Progenitor cell of endocrine pancreas (in vitro differentiated cells): ENCODE data around the gene ZBTB46. TPM values are rescaled to one million over a fixed set of nuclear protein-coding genes. Genes with fewer than 3 reads are reported as not detected.

Experiments used
- DNase-seq: peaks from one replicate; pipeline ENCODE4 v3.0.0; 2021; ENCODE audit warnings: low spot score; ENCODE audit not compliant: unreplicated experiment
- H3K27ac Mint-ChIP-seq: 2 replicates; pipeline ENCODE4 v1.8.0; 2021; ENCODE audit warnings: mild to moderate bottlenecking, moderate library complexity, mixed read lengths
- H3K27me3 Mint-ChIP-seq: 2 replicates; pipeline ENCODE4 v1.8.0; 2021; ENCODE audit warnings: mixed read lengths
- H3K36me3 Mint-ChIP-seq: 2 replicates; pipeline ENCODE4 v1.8.0; 2022; ENCODE audit warnings: mixed read lengths; ENCODE audit not compliant: insufficient read depth
- H3K4me1 Mint-ChIP-seq: 2 replicates; pipeline ENCODE4 v1.8.0; 2021; ENCODE audit warnings: low read depth, mixed read lengths
- H3K4me3 Mint-ChIP-seq: 2 replicates; pipeline ENCODE4 v1.8.0; 2021; ENCODE audit warnings: low read depth, mild to moderate bottlenecking, moderate library complexity, mixed read lengths
- H3K9me3 Mint-ChIP-seq: 2 replicates; pipeline ENCODE4 v1.8.0; 2021; ENCODE audit warnings: low read depth, mixed read lengths
- total RNA-seq: library from RNA; stranded (reverse); gene quantifications from 2 replicates; pipeline ENCODE4 v1.2.1, GENCODE V29; 2021
- TF ChIP-seq, protein P1 (sequence below): fragments of 200-600 bp; sonication (generic); IDR thresholded peaks from one replicate; pipeline ENCODE4 v1.5.0; 2021; ENCODE audit warnings: antibody characterized with exemption, mild to moderate bottlenecking; ENCODE audit not compliant: unreplicated experiment

The ZBTB46 gene
- total RNA-seq, 1 donor from 2014 or later = 31.2 TPM

DNA sequence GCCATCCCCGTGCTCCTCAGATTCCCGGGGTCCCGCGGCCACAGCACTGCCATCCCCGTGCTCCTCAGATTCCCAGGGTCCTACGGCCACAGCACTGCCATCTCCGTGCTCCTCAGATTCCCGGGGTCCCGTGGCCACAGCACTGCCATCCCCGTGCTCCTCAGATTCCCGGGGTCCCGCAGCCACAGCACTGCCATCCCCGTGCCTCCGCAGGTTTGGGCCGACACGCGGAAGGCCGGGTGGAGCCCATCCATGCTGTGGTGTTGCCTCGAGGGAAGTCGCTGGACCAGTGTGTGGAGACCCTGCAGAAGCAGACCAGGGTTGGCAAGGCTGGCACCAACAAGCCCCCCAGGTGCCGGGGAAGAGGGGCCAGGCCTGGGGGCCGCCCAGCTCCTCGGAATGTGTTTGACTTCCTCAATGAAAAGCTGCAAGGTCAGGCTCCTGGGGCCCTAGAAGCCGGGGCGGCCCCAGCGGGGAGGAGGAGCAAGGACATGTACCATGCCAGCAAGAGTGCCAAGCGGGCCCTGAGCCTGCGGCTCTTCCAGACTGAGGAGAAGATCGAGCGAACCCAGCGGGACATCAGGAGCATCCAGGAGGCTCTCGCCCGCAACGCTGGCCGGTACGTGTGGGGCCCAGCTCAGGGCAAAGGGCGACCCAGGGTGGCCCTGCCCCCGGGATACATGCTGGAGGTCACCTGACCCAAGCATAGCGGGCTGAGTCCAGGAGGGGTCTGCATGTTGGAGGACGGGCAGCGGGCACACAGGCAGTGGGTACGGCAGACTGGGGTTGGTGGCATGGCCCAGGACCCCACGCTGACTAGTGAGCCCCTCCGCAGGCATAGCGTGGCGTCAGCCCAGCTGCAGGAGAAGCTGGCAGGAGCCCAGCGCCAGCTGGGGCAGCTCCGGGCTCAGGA is 95.9 kb downstream of the ZBTB46 start:
- peaks cover 17% of the 10 kb centered on the region for H3K36me3 Mint-ChIP-seq
- H3K4me3 Mint-ChIP-seq = no peak overlapping the region
- TF ChIP-seq, protein P1, sequence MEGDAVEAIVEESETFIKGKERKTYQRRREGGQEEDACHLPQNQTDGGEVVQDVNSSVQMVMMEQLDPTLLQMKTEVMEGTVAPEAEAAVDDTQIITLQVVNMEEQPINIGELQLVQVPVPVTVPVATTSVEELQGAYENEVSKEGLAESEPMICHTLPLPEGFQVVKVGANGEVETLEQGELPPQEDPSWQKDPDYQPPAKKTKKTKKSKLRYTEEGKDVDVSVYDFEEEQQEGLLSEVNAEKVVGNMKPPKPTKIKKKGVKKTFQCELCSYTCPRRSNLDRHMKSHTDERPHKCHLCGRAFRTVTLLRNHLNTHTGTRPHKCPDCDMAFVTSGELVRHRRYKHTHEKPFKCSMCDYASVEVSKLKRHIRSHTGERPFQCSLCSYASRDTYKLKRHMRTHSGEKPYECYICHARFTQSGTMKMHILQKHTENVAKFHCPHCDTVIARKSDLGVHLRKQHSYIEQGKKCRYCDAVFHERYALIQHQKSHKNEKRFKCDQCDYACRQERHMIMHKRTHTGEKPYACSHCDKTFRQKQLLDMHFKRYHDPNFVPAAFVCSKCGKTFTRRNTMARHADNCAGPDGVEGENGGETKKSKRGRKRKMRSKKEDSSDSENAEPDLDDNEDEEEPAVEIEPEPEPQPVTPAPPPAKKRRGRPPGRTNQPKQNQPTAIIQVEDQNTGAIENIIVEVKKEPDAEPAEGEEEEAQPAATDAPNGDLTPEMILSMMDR = no peak
- no peak for DNase-seq
- no peak overlapping the region for H3K27ac Mint-ChIP-seq
- H3K9me3 Mint-ChIP-seq = no peaks in the 10 kb centered on the region
- no peaks in the 10 kb centered on the region for H3K4me1 Mint-ChIP-seq
- peaks cover 6% of the 10 kb centered on the region for H3K27me3 Mint-ChIP-seq

DNA sequence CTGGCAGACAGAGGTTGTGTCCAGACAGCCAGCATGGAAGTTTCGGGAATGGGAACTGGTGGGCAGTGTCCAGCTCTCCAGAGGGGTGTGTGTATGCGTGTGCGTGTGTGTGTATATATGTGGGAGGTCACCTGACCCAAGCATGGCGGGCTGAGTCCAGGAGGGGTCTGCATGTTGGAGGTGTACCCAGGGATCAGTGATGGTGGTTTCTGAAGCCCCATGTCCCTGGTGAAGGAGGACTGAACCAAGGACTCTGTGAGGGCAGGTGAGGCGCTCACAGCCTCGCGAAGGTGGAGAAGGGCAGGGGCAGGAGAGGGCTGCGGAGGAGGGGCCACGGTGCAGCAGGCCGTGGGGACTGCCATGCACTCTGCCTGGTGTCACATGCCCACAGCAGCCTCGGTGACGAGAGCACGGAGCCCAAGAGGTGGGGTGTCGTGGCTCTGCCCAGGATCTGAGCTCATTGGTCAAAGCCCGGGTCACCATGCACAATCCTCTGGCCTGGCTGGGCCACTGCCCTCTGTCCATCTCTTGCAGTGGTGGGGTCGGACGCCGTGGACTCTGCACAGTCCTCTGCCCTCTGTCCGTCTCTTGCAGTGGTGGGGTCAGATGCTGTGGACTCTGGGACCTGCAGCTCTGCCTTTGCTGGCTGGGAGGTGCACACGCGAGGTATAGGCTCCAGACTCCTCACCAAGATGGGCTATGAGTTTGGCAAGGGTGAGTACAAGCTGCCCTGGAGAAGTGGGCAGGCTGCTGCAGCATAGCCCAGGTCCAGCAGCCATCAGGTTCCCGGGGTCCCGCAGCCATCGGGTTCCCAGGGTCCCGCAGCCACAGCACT is 96.7 kb downstream of the ZBTB46 start:
- H3K4me3 Mint-ChIP-seq = no peak overlapping the region
- DNase-seq = no peak
- no peaks in the 10 kb centered on the region for H3K4me1 Mint-ChIP-seq
- peaks cover 20% of the 10 kb centered on the region for H3K36me3 Mint-ChIP-seq
- H3K27ac Mint-ChIP-seq = no peak overlapping the region
- no peaks in the 10 kb centered on the region for H3K9me3 Mint-ChIP-seq
- TF ChIP-seq, protein P1 = no peak
- H3K27me3 Mint-ChIP-seq = peaks cover 6% of the 10 kb centered on the region

DNA sequence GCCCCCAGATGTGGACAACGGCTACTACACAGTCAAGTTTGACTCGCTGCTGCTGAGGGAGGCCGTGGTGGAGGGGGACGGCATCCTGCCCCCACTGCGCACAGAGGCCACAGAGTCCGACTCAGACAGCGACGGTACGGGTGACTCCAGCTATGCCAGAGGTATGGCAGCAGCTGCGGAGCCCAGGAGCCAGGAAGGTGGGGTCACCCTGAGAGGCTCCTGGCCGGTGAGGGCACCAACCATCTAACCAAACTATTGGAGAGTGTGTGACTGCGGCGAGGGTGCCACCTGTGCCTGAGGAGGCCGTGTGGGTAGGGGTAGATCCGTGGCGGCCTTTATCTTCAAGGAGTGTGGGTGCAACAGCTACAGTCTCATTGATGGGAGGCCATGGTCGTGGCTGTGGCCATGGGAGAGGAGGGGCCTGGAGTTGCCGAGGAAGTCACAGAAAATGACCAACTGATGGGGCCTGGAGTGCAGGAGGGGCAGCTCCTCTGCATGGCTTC is 97.4 kb downstream of the ZBTB46 start:
- Mint-ChIP-seq H3K36me3 (peaks cover 20% of the 10 kb centered on the region), H3K4me1 (no peaks in the 10 kb centered on the region), H3K9me3 (no peaks in the 10 kb centered on the region), H3K27ac (no peak overlapping the region), H3K4me3 (no peak overlapping the region), H3K27me3 (peaks cover 6% of the 10 kb centered on the region)
- TF ChIP-seq, protein P1 = no peak
- DNase-seq = no peak

DNA sequence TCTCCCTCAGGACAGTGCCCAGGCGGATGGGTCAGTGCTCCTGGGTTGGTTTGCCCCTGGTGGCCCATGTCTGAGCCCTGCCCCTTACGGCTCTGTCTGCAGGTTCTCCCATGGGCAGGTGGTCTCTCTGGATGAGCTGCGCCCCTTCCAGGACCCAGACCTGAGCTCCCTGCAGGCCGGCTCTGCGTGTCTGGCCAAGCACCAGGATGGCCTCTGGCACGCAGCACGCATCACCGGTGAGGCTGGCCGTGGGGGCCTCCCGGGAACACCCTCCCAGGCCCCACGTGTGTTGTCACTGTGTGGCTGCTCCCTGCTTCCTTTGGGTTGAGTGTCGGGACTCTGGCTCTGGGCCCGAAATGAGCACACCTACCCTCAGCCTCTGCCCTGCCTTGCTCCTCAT is 97.9 kb downstream of the ZBTB46 start:
- Mint-ChIP-seq H3K27me3 (peaks cover 6% of the 10 kb centered on the region), H3K4me1 (no peaks in the 10 kb centered on the region)

More for the DNA sequence above, 97.9 kb downstream of the ZBTB46 start:
- TF ChIP-seq, protein P1 = no peak
- no peak overlapping the region for H3K4me3 Mint-ChIP-seq
- H3K9me3 Mint-ChIP-seq = no peaks in the 10 kb centered on the region
- no peak for DNase-seq
- peaks cover 20% of the 10 kb centered on the region for H3K36me3 Mint-ChIP-seq
- no peak overlapping the region for H3K27ac Mint-ChIP-seq
